Measurements from ENCODE around the gene PPTC7. TPM values are rescaled to one million over a fixed set of nuclear protein-coding genes. Genes with fewer than 3 reads are reported as not detected.

PPTC7 gene
- total and polyA plus RNA-seq, 2 of the 13 experiments (the other 11 are each of a cell fraction or from before 2014, with no cell fraction given), result 4.8 to 12.3 TPM

DNA sequence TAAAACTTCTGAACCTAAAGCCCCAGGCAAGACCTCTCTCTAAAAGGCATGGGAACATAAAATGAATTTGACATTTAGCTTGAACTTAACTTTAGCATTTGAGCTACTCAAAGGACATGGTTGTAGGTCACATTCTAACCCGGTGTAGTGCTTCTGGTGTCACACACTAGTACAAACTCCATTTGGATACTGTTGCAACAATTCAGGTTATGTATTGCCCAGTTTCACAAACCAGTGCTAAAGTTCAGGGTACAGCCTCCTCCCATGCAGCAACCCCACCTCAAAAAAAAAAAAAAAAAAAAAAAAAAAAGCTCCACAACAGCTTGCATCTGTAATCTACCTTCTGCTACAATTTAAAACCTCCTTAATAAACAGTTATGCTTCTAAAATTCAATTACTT is 7.8 kb downstream of the PPTC7 start (continued):
- TF ChIP-seq, protein P1, sequence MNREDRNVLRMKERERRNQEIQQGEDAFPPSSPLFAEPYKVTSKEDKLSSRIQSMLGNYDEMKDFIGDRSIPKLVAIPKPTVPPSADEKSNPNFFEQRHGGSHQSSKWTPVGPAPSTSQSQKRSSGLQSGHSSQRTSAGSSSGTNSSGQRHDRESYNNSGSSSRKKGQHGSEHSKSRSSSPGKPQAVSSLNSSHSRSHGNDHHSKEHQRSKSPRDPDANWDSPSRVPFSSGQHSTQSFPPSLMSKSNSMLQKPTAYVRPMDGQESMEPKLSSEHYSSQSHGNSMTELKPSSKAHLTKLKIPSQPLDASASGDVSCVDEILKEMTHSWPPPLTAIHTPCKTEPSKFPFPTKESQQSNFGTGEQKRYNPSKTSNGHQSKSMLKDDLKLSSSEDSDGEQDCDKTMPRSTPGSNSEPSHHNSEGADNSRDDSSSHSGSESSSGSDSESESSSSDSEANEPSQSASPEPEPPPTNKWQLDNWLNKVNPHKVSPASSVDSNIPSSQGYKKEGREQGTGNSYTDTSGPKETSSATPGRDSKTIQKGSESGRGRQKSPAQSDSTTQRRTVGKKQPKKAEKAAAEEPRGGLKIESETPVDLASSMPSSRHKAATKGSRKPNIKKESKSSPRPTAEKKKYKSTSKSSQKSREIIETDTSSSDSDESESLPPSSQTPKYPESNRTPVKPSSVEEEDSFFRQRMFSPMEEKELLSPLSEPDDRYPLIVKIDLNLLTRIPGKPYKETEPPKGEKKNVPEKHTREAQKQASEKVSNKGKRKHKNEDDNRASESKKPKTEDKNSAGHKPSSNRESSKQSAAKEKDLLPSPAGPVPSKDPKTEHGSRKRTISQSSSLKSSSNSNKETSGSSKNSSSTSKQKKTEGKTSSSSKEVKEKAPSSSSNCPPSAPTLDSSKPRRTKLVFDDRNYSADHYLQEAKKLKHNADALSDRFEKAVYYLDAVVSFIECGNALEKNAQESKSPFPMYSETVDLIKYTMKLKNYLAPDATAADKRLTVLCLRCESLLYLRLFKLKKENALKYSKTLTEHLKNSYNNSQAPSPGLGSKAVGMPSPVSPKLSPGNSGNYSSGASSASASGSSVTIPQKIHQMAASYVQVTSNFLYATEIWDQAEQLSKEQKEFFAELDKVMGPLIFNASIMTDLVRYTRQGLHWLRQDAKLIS (CRISPR knock-in tag; IDR thresholded peaks at IDR 0.05), result no peak
- no peak for TF ChIP-seq ZNF253 (CRISPR knock-in tag; IDR thresholded peaks at IDR 0.05; ENCODE audit: borderline replicate concordance)
- TF ChIP-seq CCAR2 (optimal IDR thresholded peaks at IDR 0.05; ENCODE audit: low read depth, low read length), result no peak
- peak; percentile 55 for TF ChIP-seq FOSL2 (CRISPR knock-in tag; IDR thresholded peaks at IDR 0.05)
- TF ChIP-seq MTA1 (CRISPR knock-in tag; IDR thresholded peaks at IDR 0.05; ENCODE audit: borderline replicate concordance), result no peak
- TF ChIP-seq HMG20B (CRISPR knock-in tag; conservative IDR thresholded peaks at IDR 0.05), result peak; percentile 64; the same call in 1 of the 2 replicates
- TF ChIP-seq ZNF790 (CRISPR knock-in tag; IDR thresholded peaks at IDR 0.05; ENCODE audit: borderline replicate concordance), result no peak
- peak; percentile 51 for TF ChIP-seq ZEB1 (IDR thresholded peaks at IDR 0.05; ENCODE audit: insufficient replicate concordance, low read depth)
- TF ChIP-seq MIXL1 (CRISPR knock-in tag; IDR thresholded peaks at IDR 0.05), result peak; percentile 64; the same call in 1 of the 2 replicates
- TF ChIP-seq FOXJ3 (CRISPR knock-in tag; IDR thresholded peaks at IDR 0.05; ENCODE audit: borderline replicate concordance), result peak; percentile 80
- TF ChIP-seq RCOR2 (CRISPR knock-in tag; IDR thresholded peaks at IDR 0.05), result peak; percentile 75; the same call in 1 of the 2 replicates
- TF ChIP-seq ZFYVE20 (CRISPR knock-in tag; IDR thresholded peaks at IDR 0.05; ENCODE audit: borderline replicate concordance, low read depth), result no peak
- TF ChIP-seq SAP130 (CRISPR knock-in tag; IDR thresholded peaks at IDR 0.05; ENCODE audit: low read depth), result peak; percentile 87
- peak; percentile 76; the same call in 1 of the 2 replicates for TF ChIP-seq SPEN (CRISPR knock-in tag; IDR thresholded peaks at IDR 0.05; ENCODE audit: low read depth)
- TF ChIP-seq ZNF160 (CRISPR knock-in tag; IDR thresholded peaks at IDR 0.05), result no peak
- TF ChIP-seq, protein P2, sequence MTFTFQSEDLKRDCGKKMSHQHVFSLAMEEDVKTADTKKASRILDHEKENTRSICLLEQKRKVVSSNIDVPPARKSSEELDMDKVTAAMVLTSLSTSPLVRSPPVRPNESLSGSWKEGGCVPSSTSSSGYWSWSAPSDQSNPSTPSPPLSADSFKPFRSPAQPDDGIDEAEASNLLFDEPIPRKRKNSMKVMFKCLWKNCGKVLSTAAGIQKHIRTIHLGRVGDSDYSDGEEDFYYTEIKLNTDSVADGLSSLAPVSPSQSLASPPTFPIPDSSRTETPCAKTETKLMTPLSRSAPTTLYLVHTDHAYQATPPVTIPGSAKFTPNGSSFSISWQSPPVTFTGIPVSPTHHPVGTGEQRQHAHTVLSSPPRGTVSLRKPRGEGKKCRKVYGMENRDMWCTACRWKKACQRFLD (CRISPR knock-in tag; IDR thresholded peaks at IDR 0.05; ENCODE audit: borderline replicate concordance), result no peak
- TF ChIP-seq BHLHE40 (IDR thresholded peaks at IDR 0.05; ENCODE audit: low read length), result no peak
- TF ChIP-seq ZNF335 (CRISPR knock-in tag; IDR thresholded peaks at IDR 0.05), result no peak
- TF ChIP-seq, protein P3, sequence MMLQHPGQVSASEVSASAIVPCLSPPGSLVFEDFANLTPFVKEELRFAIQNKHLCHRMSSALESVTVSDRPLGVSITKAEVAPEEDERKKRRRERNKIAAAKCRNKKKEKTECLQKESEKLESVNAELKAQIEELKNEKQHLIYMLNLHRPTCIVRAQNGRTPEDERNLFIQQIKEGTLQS (CRISPR knock-in tag; IDR thresholded peaks at IDR 0.05), result no peak
- peak; percentile 82 for TF ChIP-seq FOXA3 (CRISPR knock-in tag; IDR thresholded peaks at IDR 0.05)
- TF ChIP-seq ATF1 (CRISPR knock-in tag; IDR thresholded peaks at IDR 0.05), result peak; percentile 54; the same call in 1 of the 2 replicates
- no peak for TF ChIP-seq ARNT2 (CRISPR knock-in tag; IDR thresholded peaks at IDR 0.05; ENCODE audit: low read depth)
- peak; percentile 59; the same call in 1 of the 2 replicates for TF ChIP-seq ZMYM3 (CRISPR knock-in tag; IDR thresholded peaks at IDR 0.05)
- TF ChIP-seq, protein P4, sequence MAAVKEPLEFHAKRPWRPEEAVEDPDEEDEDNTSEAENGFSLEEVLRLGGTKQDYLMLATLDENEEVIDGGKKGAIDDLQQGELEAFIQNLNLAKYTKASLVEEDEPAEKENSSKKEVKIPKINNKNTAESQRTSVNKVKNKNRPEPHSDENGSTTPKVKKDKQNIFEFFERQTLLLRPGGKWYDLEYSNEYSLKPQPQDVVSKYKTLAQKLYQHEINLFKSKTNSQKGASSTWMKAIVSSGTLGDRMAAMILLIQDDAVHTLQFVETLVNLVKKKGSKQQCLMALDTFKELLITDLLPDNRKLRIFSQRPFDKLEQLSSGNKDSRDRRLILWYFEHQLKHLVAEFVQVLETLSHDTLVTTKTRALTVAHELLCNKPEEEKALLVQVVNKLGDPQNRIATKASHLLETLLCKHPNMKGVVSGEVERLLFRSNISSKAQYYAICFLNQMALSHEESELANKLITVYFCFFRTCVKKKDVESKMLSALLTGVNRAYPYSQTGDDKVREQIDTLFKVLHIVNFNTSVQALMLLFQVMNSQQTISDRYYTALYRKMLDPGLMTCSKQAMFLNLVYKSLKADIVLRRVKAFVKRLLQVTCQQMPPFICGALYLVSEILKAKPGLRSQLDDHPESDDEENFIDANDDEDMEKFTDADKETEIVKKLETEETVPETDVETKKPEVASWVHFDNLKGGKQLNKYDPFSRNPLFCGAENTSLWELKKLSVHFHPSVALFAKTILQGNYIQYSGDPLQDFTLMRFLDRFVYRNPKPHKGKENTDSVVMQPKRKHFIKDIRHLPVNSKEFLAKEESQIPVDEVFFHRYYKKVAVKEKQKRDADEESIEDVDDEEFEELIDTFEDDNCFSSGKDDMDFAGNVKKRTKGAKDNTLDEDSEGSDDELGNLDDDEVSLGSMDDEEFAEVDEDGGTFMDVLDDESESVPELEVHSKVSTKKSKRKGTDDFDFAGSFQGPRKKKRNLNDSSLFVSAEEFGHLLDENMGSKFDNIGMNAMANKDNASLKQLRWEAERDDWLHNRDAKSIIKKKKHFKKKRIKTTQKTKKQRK (IDR thresholded peaks at IDR 0.05; ENCODE audit: low read length), result no peak
